ENCODE measurements around the gene TAS2R14. TPM values are rescaled to one million over a fixed set of nuclear protein-coding genes. Genes with fewer than 3 reads are reported as not detected.

TAS2R14 gene
- polyA plus RNA-seq, 1 of the 3 experiments (the other 2 are of a cell fraction), result 1.4 TPM

- no peak for TF ChIP-seq REST (IDR thresholded peaks at IDR 0.05; ENCODE audit: low read depth, low read length)
Observed at GRCh38 chr12:10936506-10936905, 2.6 kb downstream of the TAS2R14 start (continued).

- 100% methylated on average over 2 of the region's 5 CpGs for WGBS (ENCODE audit: low lambda C conversion rate)
- Histone ChIP-seq H3K4me3 (ENCODE audit: low read depth in 2 of 2, low read length in 1 of 2) (no peak within 1 kb of the TSS), H2AFZ (ENCODE audit: low read depth) (no peak within 1 kb of the TSS), H3K4me2 (no peak within 1 kb of the TSS), H3K9ac (no peak within 1 kb of the TSS), H3K36me3 (replicated peaks in 1 of 2; ENCODE audit: control insufficient read depth in 1 of 2, insufficient read depth in 2 of 2, low read length in 1 of 2) (peaks cover 4% of the 10 kb centered on the region in 2 experiments), H3F3A (replicated peaks; ENCODE audit: insufficient read depth) (no peaks in the 10 kb centered on the region), H3K27ac (ENCODE audit: low read depth in 2 of 2, low read length in 1 of 2) (no peak within 1 kb of the TSS), H3K79me2 (ENCODE audit: insufficient read depth) (no peaks in the 10 kb centered on the region), H4K20me1 (ENCODE audit: insufficient read depth) (no peaks in the 10 kb centered on the region), H3K9me3 (no peaks in the 10 kb centered on the region), H3K4me1 (ENCODE audit: control insufficient read depth in 1 of 2, insufficient read depth in 2 of 2, low read depth in 1 of 2, low read length in 1 of 2) (no peaks in the 10 kb centered on the region), H3K9me2 (no peaks in the 10 kb centered on the region), H3K27me3 (ENCODE audit: insufficient read depth) (no peaks in the 10 kb centered on the region)
- DNase-seq, result no peak
- no peak for TF ChIP-seq MEF2A (IDR thresholded peaks at IDR 0.05; ENCODE audit: borderline replicate concordance, low read depth)
- no peak for TF ChIP-seq FOXM1 (IDR thresholded peaks at IDR 0.05; ENCODE audit: low read depth)
- no peak for TF ChIP-seq SIN3A (IDR thresholded peaks at IDR 0.05; ENCODE audit: borderline replicate concordance, low read depth, low read length)
- no peak for TF ChIP-seq ELF1 (IDR thresholded peaks at IDR 0.05)
- no peak for TF ChIP-seq NFIC (IDR thresholded peaks at IDR 0.05; ENCODE audit: borderline replicate concordance)
- TF ChIP-seq EZH2phosphoT487 (IDR thresholded peaks at IDR 0.05; ENCODE audit: borderline replicate concordance, low read depth), result no peak
- no peak for TF ChIP-seq FOSL2 (IDR thresholded peaks at IDR 0.05; ENCODE audit: borderline replicate concordance, low read depth)
- no peak for TF ChIP-seq RXRA (IDR thresholded peaks at IDR 0.05; ENCODE audit: borderline replicate concordance, low read depth)
- TF ChIP-seq ZBTB33 (IDR thresholded peaks at IDR 0.05; ENCODE audit: borderline replicate concordance, low read depth), result no peak
- ChIA-PET CTCF (no interaction called here), POLR2A (no interaction called here)
Observed at GRCh38 chr12:10928746-10929286, 10.2 kb downstream of the TAS2R14 start, which contains the start of gene PRH2. Gene PRH2 (plus strand): TSS chr12:10929236. CDS start chr12:10929274, 38 bp downstream.

Data from SK-N-SH (cell line).